Measurements from ENCODE around the gene OSBPL3.

- TF ChIP-seq, protein P1, sequence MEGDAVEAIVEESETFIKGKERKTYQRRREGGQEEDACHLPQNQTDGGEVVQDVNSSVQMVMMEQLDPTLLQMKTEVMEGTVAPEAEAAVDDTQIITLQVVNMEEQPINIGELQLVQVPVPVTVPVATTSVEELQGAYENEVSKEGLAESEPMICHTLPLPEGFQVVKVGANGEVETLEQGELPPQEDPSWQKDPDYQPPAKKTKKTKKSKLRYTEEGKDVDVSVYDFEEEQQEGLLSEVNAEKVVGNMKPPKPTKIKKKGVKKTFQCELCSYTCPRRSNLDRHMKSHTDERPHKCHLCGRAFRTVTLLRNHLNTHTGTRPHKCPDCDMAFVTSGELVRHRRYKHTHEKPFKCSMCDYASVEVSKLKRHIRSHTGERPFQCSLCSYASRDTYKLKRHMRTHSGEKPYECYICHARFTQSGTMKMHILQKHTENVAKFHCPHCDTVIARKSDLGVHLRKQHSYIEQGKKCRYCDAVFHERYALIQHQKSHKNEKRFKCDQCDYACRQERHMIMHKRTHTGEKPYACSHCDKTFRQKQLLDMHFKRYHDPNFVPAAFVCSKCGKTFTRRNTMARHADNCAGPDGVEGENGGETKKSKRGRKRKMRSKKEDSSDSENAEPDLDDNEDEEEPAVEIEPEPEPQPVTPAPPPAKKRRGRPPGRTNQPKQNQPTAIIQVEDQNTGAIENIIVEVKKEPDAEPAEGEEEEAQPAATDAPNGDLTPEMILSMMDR (IDR thresholded peaks at IDR 0.05), result no peak
- no peak for TF ChIP-seq POLR2A (IDR thresholded peaks at IDR 0.05)
Measured at GRCh38 chr7:24930856-24931255, 49.1 kb downstream of the OSBPL3 start.

All from esophagus squamous epithelium (tissue), 4 donors.